ENCODE data around the gene PPP1R3C.

- no peak for TF ChIP-seq CTCF (IDR thresholded peaks at IDR 0.05; ENCODE audit: insufficient read depth, low read depth, low read length)
- TF ChIP-seq EZH2 (IDR thresholded peaks at IDR 0.05; ENCODE audit: insufficient read depth, low read length) = no peak
Measured at GRCh38 chr10:91592266-91592975, 40.5 kb downstream of the PPP1R3C start.
